HG02610 (cell line): ENCODE results near the gene PLIN5.
"Not testable (repeated sequence)": the region's sequence is repeated elsewhere in the genome, so short reads cannot be mapped to it uniquely, and the experiment has no call there.

ENCODE experiments used
- ATAC-seq: cut with Tn5 transposase; IDR thresholded peaks from one replicate; pipeline ENCODE4 v1.9.1; 2021; ENCODE audit warnings: mild to moderate bottlenecking, moderate library complexity; ENCODE audit not compliant: unreplicated experiment

Gene PLIN5

GRCh38 chr19:4568886-4569285, 33.9 kb upstream of the PLIN5 start:
- ATAC-seq, result no peak

- ATAC-seq, result no peak
Observed at GRCh38 chr19:4567584-4568071, 32.6 kb upstream of the PLIN5 start.

- no peak for ATAC-seq
Observed at GRCh38 chr19:4566402-4567051, 31.5 kb upstream of the PLIN5 start.

GRCh38 chr19:4563562-4563961, 28.5 kb upstream of the PLIN5 start:
- ATAC-seq, result not testable (repeated sequence)

- ATAC-seq, result not testable (repeated sequence)
Observed at GRCh38 chr19:4562085-4562484, 27.1 kb upstream of the PLIN5 start.

- ATAC-seq, result no peak
Observed at GRCh38 chr19:4559569-4559968, 24.5 kb upstream of the PLIN5 start, which contains the start of gene SEMA6B. Gene SEMA6B (minus strand): TSS chr19:4559684. CDS start chr19:4558457, 1,227 bp downstream.

GRCh38 chr19:4557971-4558941, 23.2 kb upstream of the PLIN5 start:
- ATAC-seq, result no peak

GRCh38 chr19:4557144-4557970, 22.3 kb upstream of the PLIN5 start:
- no peak for ATAC-seq

GRCh38 chr19:4556597-4557127, 21.6 kb upstream of the PLIN5 start:
- no peak for ATAC-seq

- no peak for ATAC-seq
Observed at GRCh38 chr19:4555657-4556561, 20.9 kb upstream of the PLIN5 start.

- no peak for ATAC-seq
Observed at GRCh38 chr19:4554717-4555116, 19.7 kb upstream of the PLIN5 start.

- ATAC-seq, result no peak
Observed at GRCh38 chr19:4553775-4554174, 18.8 kb upstream of the PLIN5 start.

GRCh38 chr19:4553092-4553695, 18.2 kb upstream of the PLIN5 start:
- ATAC-seq, result no peak

GRCh38 chr19:4552525-4552819, 17.4 kb upstream of the PLIN5 start:
- no peak for ATAC-seq

- no peak for ATAC-seq
Observed at GRCh38 chr19:4550479-4551050, 15.5 kb upstream of the PLIN5 start.

- no peak for ATAC-seq
Observed at GRCh38 chr19:4550018-4550417, 15.0 kb upstream of the PLIN5 start.

- ATAC-seq, result no peak
Observed at GRCh38 chr19:4548238-4548584, 13.2 kb upstream of the PLIN5 start.

GRCh38 chr19:4547303-4548237, 12.5 kb upstream of the PLIN5 start:
- no peak for ATAC-seq
